EH (cell line): Measurements from ENCODE around the gene DBNDD1.
"Not testable (repeated sequence)": the region's sequence is repeated elsewhere in the genome, so short reads cannot be mapped to it uniquely, and the experiment has no call there.

Experiments used
- DNase-seq: peaks from one replicate; pipeline ENCODE4 v3.0.0-alpha.2; 2015; ENCODE audit warnings: low read depth

Gene DBNDD1

GRCh38 chr16:89988951-89989350 is 30.3 kb downstream of the DBNDD1 start:
- DNase-seq, result no peak

- no peak for DNase-seq
Observed at GRCh38 chr16:89987169-89987568, 32.1 kb downstream of the DBNDD1 start.

- DNase-seq, result no peak
Observed at GRCh38 chr16:89986600-89986999, 32.7 kb downstream of the DBNDD1 start.

- no peak for DNase-seq
Observed at GRCh38 chr16:89985219-89985618, 34.0 kb downstream of the DBNDD1 start.

- no peak for DNase-seq
Observed at GRCh38 chr16:89984216-89984615, 35.0 kb downstream of the DBNDD1 start.

- no peak for DNase-seq
Observed at GRCh38 chr16:89983536-89983935, 35.7 kb downstream of the DBNDD1 start.

- no peak for DNase-seq
Observed at GRCh38 chr16:89982318-89982717, 36.9 kb downstream of the DBNDD1 start.

GRCh38 chr16:89981414-89981813 is 37.8 kb downstream of the DBNDD1 start:
- DNase-seq, result no peak

- DNase-seq, result no peak
Observed at GRCh38 chr16:89974870-89975269, 44.4 kb downstream of the DBNDD1 start.

GRCh38 chr16:89973654-89974335 is 45.5 kb downstream of the DBNDD1 start:
- no peak for DNase-seq

- DNase-seq, result no peak
Observed at GRCh38 chr16:89973235-89973634, 46.0 kb downstream of the DBNDD1 start.

GRCh38 chr16:89972244-89973234 is 46.7 kb downstream of the DBNDD1 start:
- DNase-seq, result peak; percentile 91

- DNase-seq, result no peak
Observed at GRCh38 chr16:89971495-89972243, 47.6 kb downstream of the DBNDD1 start.

GRCh38 chr16:89969741-89970410 is 49.4 kb downstream of the DBNDD1 start:
- DNase-seq, result no peak

- not testable (repeated sequence) for DNase-seq
Observed at GRCh38 chr16:89968074-89968473, 51.2 kb downstream of the DBNDD1 start.

GRCh38 chr16:89967436-89967835 is 51.8 kb downstream of the DBNDD1 start:
- not testable (repeated sequence) for DNase-seq

GRCh38 chr16:89966756-89967155 is 52.5 kb downstream of the DBNDD1 start:
- no peak for DNase-seq

- no peak for DNase-seq
Observed at GRCh38 chr16:89965447-89966225, 53.6 kb downstream of the DBNDD1 start.

GRCh38 chr16:89964201-89964600 is 55.1 kb downstream of the DBNDD1 start:
- DNase-seq, result no peak

- no peak for DNase-seq
Observed at GRCh38 chr16:89962754-89963498, 56.3 kb downstream of the DBNDD1 start.
